Measurements from ENCODE around the gene CALML4.

GRCh38 chr15:68150187-68150586, 54.9 kb downstream of the CALML4 start:
- no peak for TF ChIP-seq POLR2A (IDR thresholded peaks at IDR 0.05)
- TF ChIP-seq, protein P1, sequence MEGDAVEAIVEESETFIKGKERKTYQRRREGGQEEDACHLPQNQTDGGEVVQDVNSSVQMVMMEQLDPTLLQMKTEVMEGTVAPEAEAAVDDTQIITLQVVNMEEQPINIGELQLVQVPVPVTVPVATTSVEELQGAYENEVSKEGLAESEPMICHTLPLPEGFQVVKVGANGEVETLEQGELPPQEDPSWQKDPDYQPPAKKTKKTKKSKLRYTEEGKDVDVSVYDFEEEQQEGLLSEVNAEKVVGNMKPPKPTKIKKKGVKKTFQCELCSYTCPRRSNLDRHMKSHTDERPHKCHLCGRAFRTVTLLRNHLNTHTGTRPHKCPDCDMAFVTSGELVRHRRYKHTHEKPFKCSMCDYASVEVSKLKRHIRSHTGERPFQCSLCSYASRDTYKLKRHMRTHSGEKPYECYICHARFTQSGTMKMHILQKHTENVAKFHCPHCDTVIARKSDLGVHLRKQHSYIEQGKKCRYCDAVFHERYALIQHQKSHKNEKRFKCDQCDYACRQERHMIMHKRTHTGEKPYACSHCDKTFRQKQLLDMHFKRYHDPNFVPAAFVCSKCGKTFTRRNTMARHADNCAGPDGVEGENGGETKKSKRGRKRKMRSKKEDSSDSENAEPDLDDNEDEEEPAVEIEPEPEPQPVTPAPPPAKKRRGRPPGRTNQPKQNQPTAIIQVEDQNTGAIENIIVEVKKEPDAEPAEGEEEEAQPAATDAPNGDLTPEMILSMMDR (IDR thresholded peaks at IDR 0.05), result no peak

All from body of pancreas (tissue), 4 donors.